ENCODE data around the gene CCL1.

CCL1 gene

GRCh38 chr17:34363183-34363661 is at the start of gene CCL1:
TSS of gene CCL1 (minus strand) at chr17:34363233. CDS start at chr17:34363161, 72 bp downstream.
- H3K27me3 ChIP-seq (ENCODE audit: low read depth, low read length): no peaks in the 10 kb centered on the region
- no peak within 1 kb of the TSS for H3K4me3 ChIP-seq (ENCODE audit: low read depth in 1 of 2, low read length in 2 of 2)
- no peaks in the 10 kb centered on the region for H3K36me3 ChIP-seq (ENCODE audit: control insufficient read depth in 1 of 2, insufficient read depth in 2 of 2, low read length in 2 of 2)
- no peak within 1 kb of the TSS for H3K27ac ChIP-seq (ENCODE audit: low read length)
- H3K9me3 ChIP-seq (ENCODE audit: control insufficient read depth in 1 of 2, low read length in 2 of 2): no peaks in the 10 kb centered on the region
- H3K4me1 ChIP-seq (ENCODE audit: control insufficient read depth in 1 of 2, insufficient read depth in 2 of 2, low read length in 2 of 2): no peaks in the 10 kb centered on the region

- no peaks in the 10 kb centered on the region for H3K4me1 ChIP-seq (ENCODE audit: control insufficient read depth in 1 of 2, insufficient read depth in 2 of 2, low read length in 2 of 2)
- H3K36me3 ChIP-seq (ENCODE audit: control insufficient read depth in 1 of 2, insufficient read depth in 2 of 2, low read length in 2 of 2): no peaks in the 10 kb centered on the region
- no peak overlapping the region for H3K27ac ChIP-seq (ENCODE audit: low read length)
- no peaks in the 10 kb centered on the region for H3K27me3 ChIP-seq (ENCODE audit: low read depth, low read length)
- H3K4me3 ChIP-seq (ENCODE audit: low read depth in 1 of 2, low read length in 2 of 2): no peak overlapping the region
- no peaks in the 10 kb centered on the region for H3K9me3 ChIP-seq (ENCODE audit: control insufficient read depth in 1 of 2, low read length in 2 of 2)
Measured at GRCh38 chr17:34412534-34412933, 49.5 kb upstream of the CCL1 start.

- H3K36me3 ChIP-seq (ENCODE audit: control insufficient read depth in 1 of 2, insufficient read depth in 2 of 2, low read length in 2 of 2): no peaks in the 10 kb centered on the region
- H3K27ac ChIP-seq (ENCODE audit: low read length): no peak overlapping the region
- H3K27me3 ChIP-seq (ENCODE audit: low read depth, low read length): no peaks in the 10 kb centered on the region
- H3K4me1 ChIP-seq (ENCODE audit: control insufficient read depth in 1 of 2, insufficient read depth in 2 of 2, low read length in 2 of 2): no peaks in the 10 kb centered on the region
- H3K9me3 ChIP-seq (ENCODE audit: control insufficient read depth in 1 of 2, low read length in 2 of 2): no peaks in the 10 kb centered on the region
- H3K4me3 ChIP-seq (ENCODE audit: low read depth in 1 of 2, low read length in 2 of 2): no peak overlapping the region
Measured at GRCh38 chr17:34411646-34412421, 48.8 kb upstream of the CCL1 start.

- Histone ChIP-seq H3K9me3 (ENCODE audit: control insufficient read depth in 1 of 2, low read length in 2 of 2) (no peaks in the 10 kb centered on the region), H3K4me3 (ENCODE audit: low read depth in 1 of 2, low read length in 2 of 2) (no peak overlapping the region), H3K36me3 (ENCODE audit: control insufficient read depth in 1 of 2, insufficient read depth in 2 of 2, low read length in 2 of 2) (no peaks in the 10 kb centered on the region), H3K4me1 (ENCODE audit: control insufficient read depth in 1 of 2, insufficient read depth in 2 of 2, low read length in 2 of 2) (no peaks in the 10 kb centered on the region), H3K27me3 (ENCODE audit: low read depth, low read length) (no peaks in the 10 kb centered on the region), H3K27ac (ENCODE audit: low read length) (no peak overlapping the region)
Measured at GRCh38 chr17:34409352-34409751, 46.3 kb upstream of the CCL1 start.

- H3K36me3 ChIP-seq (ENCODE audit: control insufficient read depth in 1 of 2, insufficient read depth in 2 of 2, low read length in 2 of 2): no peaks in the 10 kb centered on the region
- no peaks in the 10 kb centered on the region for H3K4me1 ChIP-seq (ENCODE audit: control insufficient read depth in 1 of 2, insufficient read depth in 2 of 2, low read length in 2 of 2)
- H3K27ac ChIP-seq (ENCODE audit: low read length): no peak overlapping the region
- H3K27me3 ChIP-seq (ENCODE audit: low read depth, low read length): no peaks in the 10 kb centered on the region
- H3K4me3 ChIP-seq (ENCODE audit: low read depth in 1 of 2, low read length in 2 of 2): no peak overlapping the region
- no peaks in the 10 kb centered on the region for H3K9me3 ChIP-seq (ENCODE audit: control insufficient read depth in 1 of 2, low read length in 2 of 2)
Measured at GRCh38 chr17:34408439-34408838, 45.4 kb upstream of the CCL1 start.

GRCh38 chr17:34406226-34406625 is 43.2 kb upstream of the CCL1 start:
- no peak overlapping the region for H3K4me3 ChIP-seq (ENCODE audit: low read depth in 1 of 2, low read length in 2 of 2)
- no peaks in the 10 kb centered on the region for H3K36me3 ChIP-seq (ENCODE audit: control insufficient read depth in 1 of 2, insufficient read depth in 2 of 2, low read length in 2 of 2)
- H3K4me1 ChIP-seq (ENCODE audit: control insufficient read depth in 1 of 2, insufficient read depth in 2 of 2, low read length in 2 of 2): no peaks in the 10 kb centered on the region
- no peaks in the 10 kb centered on the region for H3K9me3 ChIP-seq (ENCODE audit: control insufficient read depth in 1 of 2, low read length in 2 of 2)
- H3K27me3 ChIP-seq (ENCODE audit: low read depth, low read length): no peaks in the 10 kb centered on the region
- H3K27ac ChIP-seq (ENCODE audit: low read length): no peak overlapping the region

GRCh38 chr17:34403006-34403405 is 40.0 kb upstream of the CCL1 start:
- no peaks in the 10 kb centered on the region for H3K9me3 ChIP-seq (ENCODE audit: control insufficient read depth in 1 of 2, low read length in 2 of 2)
- no peaks in the 10 kb centered on the region for H3K4me1 ChIP-seq (ENCODE audit: control insufficient read depth in 1 of 2, insufficient read depth in 2 of 2, low read length in 2 of 2)
- no peak overlapping the region for H3K27ac ChIP-seq (ENCODE audit: low read length)
- no peak overlapping the region for H3K4me3 ChIP-seq (ENCODE audit: low read depth in 1 of 2, low read length in 2 of 2)
- no peaks in the 10 kb centered on the region for H3K27me3 ChIP-seq (ENCODE audit: low read depth, low read length)
- no peaks in the 10 kb centered on the region for H3K36me3 ChIP-seq (ENCODE audit: control insufficient read depth in 1 of 2, insufficient read depth in 2 of 2, low read length in 2 of 2)

GRCh38 chr17:34401165-34401564 is 38.1 kb upstream of the CCL1 start:
- Histone ChIP-seq H3K36me3 (ENCODE audit: control insufficient read depth in 1 of 2, insufficient read depth in 2 of 2, low read length in 2 of 2) (no peaks in the 10 kb centered on the region), H3K4me3 (ENCODE audit: low read depth in 1 of 2, low read length in 2 of 2) (no peak overlapping the region), H3K4me1 (ENCODE audit: control insufficient read depth in 1 of 2, insufficient read depth in 2 of 2, low read length in 2 of 2) (no peaks in the 10 kb centered on the region), H3K27me3 (ENCODE audit: low read depth, low read length) (no peaks in the 10 kb centered on the region), H3K9me3 (ENCODE audit: control insufficient read depth in 1 of 2, low read length in 2 of 2) (no peaks in the 10 kb centered on the region), H3K27ac (ENCODE audit: low read length) (no peak overlapping the region)

GRCh38 chr17:34400301-34400931 is 37.4 kb upstream of the CCL1 start:
- H3K27me3 ChIP-seq (ENCODE audit: low read depth, low read length): no peaks in the 10 kb centered on the region

GRCh38 chr17:34399725-34400124 is 36.7 kb upstream of the CCL1 start:
- Histone ChIP-seq H3K36me3 (ENCODE audit: control insufficient read depth in 1 of 2, insufficient read depth in 2 of 2, low read length in 2 of 2) (no peaks in the 10 kb centered on the region), H3K4me3 (ENCODE audit: low read depth in 1 of 2, low read length in 2 of 2) (no peak overlapping the region), H3K27me3 (ENCODE audit: low read depth, low read length) (no peaks in the 10 kb centered on the region), H3K27ac (ENCODE audit: low read length) (no peak overlapping the region), H3K9me3 (ENCODE audit: control insufficient read depth in 1 of 2, low read length in 2 of 2) (no peaks in the 10 kb centered on the region), H3K4me1 (ENCODE audit: control insufficient read depth in 1 of 2, insufficient read depth in 2 of 2, low read length in 2 of 2) (no peaks in the 10 kb centered on the region)

More at GRCh38 chr17:34400301-34400931, 37.4 kb upstream of the CCL1 start:
- Histone ChIP-seq H3K4me1 (ENCODE audit: control insufficient read depth in 1 of 2, insufficient read depth in 2 of 2, low read length in 2 of 2) (no peaks in the 10 kb centered on the region), H3K36me3 (ENCODE audit: control insufficient read depth in 1 of 2, insufficient read depth in 2 of 2, low read length in 2 of 2) (no peaks in the 10 kb centered on the region), H3K27ac (ENCODE audit: low read length) (no peak overlapping the region), H3K9me3 (ENCODE audit: control insufficient read depth in 1 of 2, low read length in 2 of 2) (no peaks in the 10 kb centered on the region), H3K4me3 (ENCODE audit: low read depth in 1 of 2, low read length in 2 of 2) (no peak overlapping the region)

- Histone ChIP-seq H3K27ac (ENCODE audit: low read length) (no peak overlapping the region), H3K27me3 (ENCODE audit: low read depth, low read length) (no peaks in the 10 kb centered on the region), H3K9me3 (ENCODE audit: control insufficient read depth in 1 of 2, low read length in 2 of 2) (no peaks in the 10 kb centered on the region), H3K4me1 (ENCODE audit: control insufficient read depth in 1 of 2, insufficient read depth in 2 of 2, low read length in 2 of 2) (no peaks in the 10 kb centered on the region), H3K4me3 (ENCODE audit: low read depth in 1 of 2, low read length in 2 of 2) (no peak overlapping the region), H3K36me3 (ENCODE audit: control insufficient read depth in 1 of 2, insufficient read depth in 2 of 2, low read length in 2 of 2) (no peaks in the 10 kb centered on the region)
Measured at GRCh38 chr17:34398990-34399389, 36.0 kb upstream of the CCL1 start.
